ENCODE data around the gene UQCC5. TPM values are rescaled to one million over a fixed set of nuclear protein-coding genes. Genes with fewer than 3 reads are reported as not detected.

The UQCC5 gene
- polyA plus RNA-seq, 2 of the 4 experiments (the other 2 are of a cell fraction), result 11.7 to 63.3 TPM

DNA sequence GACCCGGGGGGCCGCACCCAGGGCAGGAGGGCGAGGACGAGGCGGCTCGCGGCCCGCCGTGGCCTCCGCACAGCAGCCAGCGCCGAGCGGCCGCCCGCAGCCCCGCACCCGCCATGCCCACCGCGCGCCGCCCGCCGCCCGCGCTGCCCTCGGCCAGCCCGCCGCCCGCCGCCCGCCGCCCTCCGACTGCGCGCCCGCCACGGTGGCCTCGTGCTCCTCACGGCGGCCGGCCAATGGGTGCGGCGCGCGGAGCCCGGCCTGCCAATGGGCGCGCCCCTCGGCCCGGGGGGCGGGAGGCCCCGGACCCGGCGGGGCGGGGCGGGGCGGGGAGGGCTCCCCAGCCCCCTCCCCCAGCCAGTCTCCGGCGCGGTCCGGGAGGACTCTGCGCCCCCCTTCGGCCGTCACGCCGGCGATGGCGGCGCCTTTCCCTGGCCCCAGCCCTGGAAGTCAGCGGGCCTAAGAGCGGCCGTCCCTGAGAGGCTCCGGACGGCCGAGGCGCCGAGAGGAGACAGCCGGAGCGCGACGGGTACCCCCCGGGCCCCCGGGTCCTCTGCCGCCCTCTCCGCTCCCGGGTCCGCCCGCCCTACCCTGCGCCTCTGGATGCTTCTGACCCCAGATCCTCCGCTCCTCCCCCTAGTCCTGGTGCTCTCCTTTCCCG is 2.7 kb upstream of the UQCC5 start, which contains the start of gene NT5DC2 (continued):
- TF ChIP-seq, protein P1, sequence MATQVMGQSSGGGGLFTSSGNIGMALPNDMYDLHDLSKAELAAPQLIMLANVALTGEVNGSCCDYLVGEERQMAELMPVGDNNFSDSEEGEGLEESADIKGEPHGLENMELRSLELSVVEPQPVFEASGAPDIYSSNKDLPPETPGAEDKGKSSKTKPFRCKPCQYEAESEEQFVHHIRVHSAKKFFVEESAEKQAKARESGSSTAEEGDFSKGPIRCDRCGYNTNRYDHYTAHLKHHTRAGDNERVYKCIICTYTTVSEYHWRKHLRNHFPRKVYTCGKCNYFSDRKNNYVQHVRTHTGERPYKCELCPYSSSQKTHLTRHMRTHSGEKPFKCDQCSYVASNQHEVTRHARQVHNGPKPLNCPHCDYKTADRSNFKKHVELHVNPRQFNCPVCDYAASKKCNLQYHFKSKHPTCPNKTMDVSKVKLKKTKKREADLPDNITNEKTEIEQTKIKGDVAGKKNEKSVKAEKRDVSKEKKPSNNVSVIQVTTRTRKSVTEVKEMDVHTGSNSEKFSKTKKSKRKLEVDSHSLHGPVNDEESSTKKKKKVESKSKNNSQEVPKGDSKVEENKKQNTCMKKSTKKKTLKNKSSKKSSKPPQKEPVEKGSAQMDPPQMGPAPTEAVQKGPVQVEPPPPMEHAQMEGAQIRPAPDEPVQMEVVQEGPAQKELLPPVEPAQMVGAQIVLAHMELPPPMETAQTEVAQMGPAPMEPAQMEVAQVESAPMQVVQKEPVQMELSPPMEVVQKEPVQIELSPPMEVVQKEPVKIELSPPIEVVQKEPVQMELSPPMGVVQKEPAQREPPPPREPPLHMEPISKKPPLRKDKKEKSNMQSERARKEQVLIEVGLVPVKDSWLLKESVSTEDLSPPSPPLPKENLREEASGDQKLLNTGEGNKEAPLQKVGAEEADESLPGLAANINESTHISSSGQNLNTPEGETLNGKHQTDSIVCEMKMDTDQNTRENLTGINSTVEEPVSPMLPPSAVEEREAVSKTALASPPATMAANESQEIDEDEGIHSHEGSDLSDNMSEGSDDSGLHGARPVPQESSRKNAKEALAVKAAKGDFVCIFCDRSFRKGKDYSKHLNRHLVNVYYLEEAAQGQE (IDR thresholded peaks at IDR 0.05), result no peak
- TF ChIP-seq, protein P2, sequence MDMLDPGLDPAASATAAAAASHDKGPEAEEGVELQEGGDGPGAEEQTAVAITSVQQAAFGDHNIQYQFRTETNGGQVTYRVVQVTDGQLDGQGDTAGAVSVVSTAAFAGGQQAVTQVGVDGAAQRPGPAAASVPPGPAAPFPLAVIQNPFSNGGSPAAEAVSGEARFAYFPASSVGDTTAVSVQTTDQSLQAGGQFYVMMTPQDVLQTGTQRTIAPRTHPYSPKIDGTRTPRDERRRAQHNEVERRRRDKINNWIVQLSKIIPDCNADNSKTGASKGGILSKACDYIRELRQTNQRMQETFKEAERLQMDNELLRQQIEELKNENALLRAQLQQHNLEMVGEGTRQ (IDR thresholded peaks at IDR 0.05), result no peak
- TF ChIP-seq POLR2A (IDR thresholded peaks at IDR 0.05; ENCODE audit: low read length), result peak; percentile 38
- peak in 1 of 2 experiments; percentile 47; a peak in 1 of 5 replicates for TF ChIP-seq JUN (IDR thresholded peaks at IDR 0.05)
- no peak for TF ChIP-seq NFE2L2 (conservative IDR thresholded peaks at IDR 0.05; ENCODE audit: low read length)
- TF ChIP-seq NR3C1 (IDR thresholded peaks at IDR 0.05), result no peak
- 0 out of 3 replicates have a peak, but pooled peaks have one; percentile 17 for TF ChIP-seq SMC3 (IDR thresholded peaks at IDR 0.05)

DNA sequence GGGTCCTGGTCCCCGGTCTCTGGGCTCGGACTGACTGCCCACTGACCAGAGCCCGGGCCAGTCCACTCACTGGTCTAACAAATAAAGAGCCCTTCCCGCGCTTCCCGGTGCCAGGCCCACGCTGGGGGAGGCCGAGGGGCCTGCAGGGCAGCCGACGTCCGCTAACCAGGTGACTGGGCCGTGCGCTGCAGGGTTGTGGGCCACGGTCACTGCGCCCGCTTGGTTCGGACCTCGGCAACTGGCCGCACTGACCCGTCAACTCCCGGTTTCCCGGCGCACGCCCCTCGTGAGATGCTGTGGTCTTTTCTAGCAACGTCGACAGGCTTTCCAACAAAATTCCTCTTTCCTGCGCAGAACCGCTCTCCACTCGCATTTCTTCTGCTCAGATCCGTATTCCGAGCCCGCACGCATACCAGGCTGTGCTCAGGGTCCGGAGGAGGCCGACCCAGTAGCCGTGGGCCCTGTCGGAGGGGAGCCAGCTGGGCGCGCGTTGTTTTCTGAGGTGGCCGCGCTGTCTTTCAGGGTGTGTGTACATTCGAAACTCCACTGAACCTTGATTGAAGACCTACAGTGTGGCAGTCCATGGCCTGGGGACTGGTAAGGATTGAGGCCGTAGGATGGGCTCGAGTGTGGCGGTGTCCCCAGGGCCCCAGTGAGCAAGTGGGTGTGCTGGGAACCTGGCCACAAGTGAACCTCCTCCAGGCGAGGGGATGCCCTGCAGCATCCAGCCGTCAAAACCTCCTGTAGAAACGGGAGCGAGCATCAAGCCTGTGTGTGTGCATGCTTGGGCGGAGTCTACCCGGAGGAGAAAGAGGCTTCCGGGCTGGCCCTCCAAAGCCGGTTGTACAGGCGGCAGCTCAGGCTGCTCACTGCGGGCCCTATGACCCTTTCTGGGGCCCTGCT is 1.9 kb upstream of the UQCC5 start:
- H3K4me2 ChIP-seq, result peak overlapping the region; percentile 91
- no peaks in the 10 kb centered on the region for H3K9me3 ChIP-seq
- ATAC-seq (peak in 1 of 2 experiments; percentile 4; a peak in 1 of 6 replicates), DNase-seq (ENCODE audit: low read depth in 1 of 2, low spot score in 1 of 2) (no peak), FAIRE-seq (no peak)
- peak overlapping the region; percentile 94 for H3K27ac ChIP-seq
- POLR2A ChIA-PET, result no interaction called here
- CTCF ChIA-PET, result no interaction called here
- H3K4me3 ChIP-seq, result peak overlapping the region; percentile 87
- no peak for TF ChIP-seq PHF8 (IDR thresholded peaks at IDR 0.05; ENCODE audit: borderline replicate concordance, low read depth)
- TF ChIP-seq POLR2A (IDR thresholded peaks at IDR 0.05; ENCODE audit: low read length), result no peak
- no peak for TF ChIP-seq EHMT2 (IDR thresholded peaks at IDR 0.05; ENCODE audit: low read depth)
- TF ChIP-seq GATA3 (IDR thresholded peaks at IDR 0.05; ENCODE audit: borderline replicate concordance), result no peak
- TF ChIP-seq ESRRA (IDR thresholded peaks at IDR 0.05; ENCODE audit: borderline replicate concordance, low read length), result no peak
- no peak for TF ChIP-seq CHD2 (IDR thresholded peaks at IDR 0.05; ENCODE audit: low read length, partially characterized antibody)
- no peak for TF ChIP-seq EHF (CRISPR knock-in tag; IDR thresholded peaks at IDR 0.05)
- TF ChIP-seq KDM1A (IDR thresholded peaks at IDR 0.05; ENCODE audit: low read depth), result no peak
- no peak for TF ChIP-seq RCOR1 (IDR thresholded peaks at IDR 0.05; ENCODE audit: low read depth, low read length)
- no peak for TF ChIP-seq NPAS2 (CRISPR knock-in tag; IDR thresholded peaks at IDR 0.05; ENCODE audit: borderline replicate concordance)
- no peak for TF ChIP-seq MYC (IDR thresholded peaks at IDR 0.05; ENCODE audit: borderline replicate concordance, low read length)
- TF ChIP-seq, protein P3, sequence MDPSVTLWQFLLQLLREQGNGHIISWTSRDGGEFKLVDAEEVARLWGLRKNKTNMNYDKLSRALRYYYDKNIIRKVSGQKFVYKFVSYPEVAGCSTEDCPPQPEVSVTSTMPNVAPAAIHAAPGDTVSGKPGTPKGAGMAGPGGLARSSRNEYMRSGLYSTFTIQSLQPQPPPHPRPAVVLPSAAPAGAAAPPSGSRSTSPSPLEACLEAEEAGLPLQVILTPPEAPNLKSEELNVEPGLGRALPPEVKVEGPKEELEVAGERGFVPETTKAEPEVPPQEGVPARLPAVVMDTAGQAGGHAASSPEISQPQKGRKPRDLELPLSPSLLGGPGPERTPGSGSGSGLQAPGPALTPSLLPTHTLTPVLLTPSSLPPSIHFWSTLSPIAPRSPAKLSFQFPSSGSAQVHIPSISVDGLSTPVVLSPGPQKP (IDR thresholded peaks at IDR 0.05; ENCODE audit: low read depth, low read length), result no peak
- TF ChIP-seq FOSB (CRISPR knock-in tag; IDR thresholded peaks at IDR 0.05), result no peak
- peaks cover 26% of the 10 kb centered on the region for H3K4me1 ChIP-seq
- 91% methylated on average over 39 of the region's 57 CpGs for WGBS (ENCODE audit: missing lambda C conversion rate)
